ENCODE measurements around the gene FOXA2. TPM values are rescaled to one million over a fixed set of nuclear protein-coding genes. Genes with fewer than 3 reads are reported as not detected.
"Not testable (repeated sequence)": the region's sequence is repeated elsewhere in the genome, so short reads cannot be mapped to it uniquely, and the experiment has no call there.

FOXA2 gene
- total RNA-seq, 4 donors from 2014 or later: not detected

- Histone ChIP-seq H3K4me3 (no peak overlapping the region), H3K9me3 (no peaks in the 10 kb centered on the region), H3K27me3 (peaks cover 19% of the 10 kb centered on the region), H3K36me3 (no peaks in the 10 kb centered on the region), H3K4me1 (no peaks in the 10 kb centered on the region), H3K27ac (no peak overlapping the region)
- WGBS: 63% methylated on average over 6 of the region's 6 CpGs
- no peak for DNase-seq (ENCODE audit: low spot score in 2 of 2)
- TF ChIP-seq EP300 (IDR thresholded peaks at IDR 0.05) (no peak), POLR2A (IDR thresholded peaks at IDR 0.05) (no peak), POLR2AphosphoS5 (IDR thresholded peaks at IDR 0.05) (no peak)
- TF ChIP-seq, protein P1, sequence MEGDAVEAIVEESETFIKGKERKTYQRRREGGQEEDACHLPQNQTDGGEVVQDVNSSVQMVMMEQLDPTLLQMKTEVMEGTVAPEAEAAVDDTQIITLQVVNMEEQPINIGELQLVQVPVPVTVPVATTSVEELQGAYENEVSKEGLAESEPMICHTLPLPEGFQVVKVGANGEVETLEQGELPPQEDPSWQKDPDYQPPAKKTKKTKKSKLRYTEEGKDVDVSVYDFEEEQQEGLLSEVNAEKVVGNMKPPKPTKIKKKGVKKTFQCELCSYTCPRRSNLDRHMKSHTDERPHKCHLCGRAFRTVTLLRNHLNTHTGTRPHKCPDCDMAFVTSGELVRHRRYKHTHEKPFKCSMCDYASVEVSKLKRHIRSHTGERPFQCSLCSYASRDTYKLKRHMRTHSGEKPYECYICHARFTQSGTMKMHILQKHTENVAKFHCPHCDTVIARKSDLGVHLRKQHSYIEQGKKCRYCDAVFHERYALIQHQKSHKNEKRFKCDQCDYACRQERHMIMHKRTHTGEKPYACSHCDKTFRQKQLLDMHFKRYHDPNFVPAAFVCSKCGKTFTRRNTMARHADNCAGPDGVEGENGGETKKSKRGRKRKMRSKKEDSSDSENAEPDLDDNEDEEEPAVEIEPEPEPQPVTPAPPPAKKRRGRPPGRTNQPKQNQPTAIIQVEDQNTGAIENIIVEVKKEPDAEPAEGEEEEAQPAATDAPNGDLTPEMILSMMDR (IDR thresholded peaks at IDR 0.05): no peak
Measured at GRCh38 chr20:22615425-22615824, 31.1 kb upstream of the FOXA2 start.

DNA sequence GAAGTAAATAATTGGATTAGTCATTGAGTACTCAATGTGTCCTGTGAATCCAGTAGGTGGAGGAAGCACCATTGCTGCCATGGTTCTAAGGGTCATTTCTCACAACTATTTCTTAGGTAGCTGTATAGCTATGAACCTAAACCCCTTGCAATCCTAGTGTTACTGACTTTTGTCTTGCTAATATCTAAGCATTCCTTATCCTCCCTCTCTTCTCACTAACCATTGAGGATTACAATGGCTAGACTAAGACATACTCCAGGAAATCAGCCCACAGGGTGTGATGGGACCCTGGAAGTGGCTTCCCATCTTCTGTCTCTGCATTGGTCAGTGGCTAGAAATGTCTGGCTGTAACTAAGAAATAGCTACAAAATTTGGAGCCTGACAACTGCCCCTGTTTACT is 27.3 kb upstream of the FOXA2 start:
- DNase-seq (ENCODE audit: low spot score in 2 of 2): no peak
- TF ChIP-seq POLR2AphosphoS5 (IDR thresholded peaks at IDR 0.05) (no peak), POLR2A (IDR thresholded peaks at IDR 0.05) (no peak), EP300 (IDR thresholded peaks at IDR 0.05) (no peak)
- TF ChIP-seq, protein P1 (IDR thresholded peaks at IDR 0.05): no peak
- Histone ChIP-seq H3K27ac (no peak overlapping the region), H3K4me1 (no peaks in the 10 kb centered on the region), H3K4me3 (no peak overlapping the region), H3K36me3 (no peaks in the 10 kb centered on the region), H3K27me3 (no peaks in the 10 kb centered on the region), H3K9me3 (no peaks in the 10 kb centered on the region)

- no peaks in the 10 kb centered on the region for H3K27me3 ChIP-seq
- H3K4me1 ChIP-seq: no peaks in the 10 kb centered on the region
- TF ChIP-seq, protein P1 (IDR thresholded peaks at IDR 0.05): no peak
- TF ChIP-seq POLR2A (IDR thresholded peaks at IDR 0.05): no peak
- TF ChIP-seq EP300 (IDR thresholded peaks at IDR 0.05): no peak
- TF ChIP-seq POLR2AphosphoS5 (IDR thresholded peaks at IDR 0.05): no peak
- no peaks in the 10 kb centered on the region for H3K9me3 ChIP-seq
- no peak overlapping the region for H3K4me3 ChIP-seq
- no peak overlapping the region for H3K27ac ChIP-seq
- DNase-seq (ENCODE audit: low spot score in 2 of 2): no peak
- no peaks in the 10 kb centered on the region for H3K36me3 ChIP-seq
- 20% methylated on average over 2 of the region's 2 CpGs for WGBS
Measured at GRCh38 chr20:22607695-22608094, 23.3 kb upstream of the FOXA2 start.

DNA sequence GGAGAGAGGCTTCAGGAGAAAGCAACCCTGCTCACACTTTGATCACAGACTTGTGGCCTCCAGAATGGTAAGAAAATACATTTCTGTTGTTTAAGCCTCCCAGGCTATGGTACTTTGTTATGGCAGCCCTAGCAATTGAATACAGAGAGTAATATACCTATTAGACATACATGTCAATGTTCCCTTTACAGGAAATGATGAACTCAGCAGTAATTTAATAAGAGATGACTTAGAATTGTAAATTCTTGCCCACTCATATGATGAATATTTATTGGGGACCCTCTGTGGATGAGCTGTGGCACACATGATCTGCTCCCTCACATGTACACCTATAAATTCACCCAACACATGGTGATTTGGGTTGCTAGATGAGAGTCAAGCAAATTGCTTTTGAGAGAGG is 20.4 kb upstream of the FOXA2 start:
- no peak for DNase-seq (ENCODE audit: low spot score in 2 of 2)
- H3K4me1 ChIP-seq: no peaks in the 10 kb centered on the region
- no peak overlapping the region for H3K4me3 ChIP-seq
- H3K27ac ChIP-seq: no peak overlapping the region
- H3K36me3 ChIP-seq: no peaks in the 10 kb centered on the region
- no peak for TF ChIP-seq EP300 (IDR thresholded peaks at IDR 0.05)
- TF ChIP-seq, protein P1 (IDR thresholded peaks at IDR 0.05): no peak
- TF ChIP-seq POLR2A (IDR thresholded peaks at IDR 0.05): no peak
- H3K27me3 ChIP-seq: peaks cover 12% of the 10 kb centered on the region
- no peaks in the 10 kb centered on the region for H3K9me3 ChIP-seq

GRCh38 chr20:22601361-22602141 is 17.2 kb upstream of the FOXA2 start:
- Histone ChIP-seq H3K4me3 (no peak overlapping the region), H3K27me3 (peaks cover 22% of the 10 kb centered on the region), H3K27ac (no peak overlapping the region), H3K9me3 (no peaks in the 10 kb centered on the region), H3K36me3 (no peaks in the 10 kb centered on the region), H3K4me1 (no peaks in the 10 kb centered on the region)
- TF ChIP-seq POLR2AphosphoS5 (IDR thresholded peaks at IDR 0.05) (no peak), EP300 (IDR thresholded peaks at IDR 0.05) (no peak), POLR2A (IDR thresholded peaks at IDR 0.05) (no peak)
- TF ChIP-seq, protein P1 (IDR thresholded peaks at IDR 0.05): no peak
- WGBS: 54% methylated on average over 2 of the region's 2 CpGs
- DNase-seq (ENCODE audit: low spot score in 2 of 2): no peak

- H3K4me1 ChIP-seq; H3K4me3 ChIP-seq; H3K27ac ChIP-seq; H3K36me3 ChIP-seq; DNase-seq (ENCODE audit: low spot score in 2 of 2); H3K9me3 ChIP-seq: not testable (repeated sequence)
- 94% methylated on average over 2 of the region's 2 CpGs for WGBS
- peaks cover 41% of the 10 kb centered on the region for H3K27me3 ChIP-seq
Measured at GRCh38 chr20:22599258-22599657, 14.9 kb upstream of the FOXA2 start.
